A172 (cell line): ENCODE results near the gene OASL. TPM values are rescaled to one million over a fixed set of nuclear protein-coding genes. Genes with fewer than 3 reads are reported as not detected.
"Not testable (repeated sequence)": the region's sequence is repeated elsewhere in the genome, so short reads cannot be mapped to it uniquely, and the experiment has no call there.

Experiments
- DNase-seq: peaks from one replicate; pipeline ENCODE4 v3.0.0-alpha.2; 2015; ENCODE audit warnings: low spot score
- total RNA-seq: library from RNA; depleted of rRNA; stranded (reverse); fragments of >200 nt; shearing (Covaris generic); gene quantifications from 2 replicates; pipeline ENCODE4 v1.2.3, GENCODE V29; 2014

Gene OASL
- total RNA-seq, 1 experiment from 2014 or later = 1.3 TPM

GRCh38 chr12:121059031-121059898 lies 20.2 kb upstream of the OASL start:
- no peak for DNase-seq

GRCh38 chr12:121057794-121058193 lies 18.7 kb upstream of the OASL start:
- no peak for DNase-seq

- DNase-seq = no peak
These were observed 14.7 kb upstream of the OASL start for GRCh38 chr12:121053706-121054105.

- no peak for DNase-seq
These were observed 11.7 kb upstream of the OASL start for GRCh38 chr12:121050725-121051124.

GRCh38 chr12:121048442-121048841 lies 9.4 kb upstream of the OASL start:
- DNase-seq = no peak

GRCh38 chr12:121047400-121047799 lies 8.4 kb upstream of the OASL start:
- not testable (repeated sequence) for DNase-seq

- no peak for DNase-seq
These were observed 4.0 kb upstream of the OASL start for GRCh38 chr12:121043067-121043466.

- DNase-seq = peak; percentile 76
These were observed 2.2 kb downstream of the OASL start for GRCh38 chr12:121036810-121037326.

- DNase-seq = peak; percentile 44
These were observed 4.3 kb downstream of the OASL start for GRCh38 chr12:121034616-121035305.

- peak; percentile 98 for DNase-seq
These were observed 5.3 kb downstream of the OASL start for GRCh38 chr12:121033625-121034349.

- no peak for DNase-seq
These were observed 8.4 kb downstream of the OASL start for GRCh38 chr12:121030576-121031212.

- no peak for DNase-seq
These were observed 12.6 kb downstream of the OASL start for GRCh38 chr12:121026274-121027045.

GRCh38 chr12:121025442-121026226 lies 13.4 kb downstream of the OASL start:
- no peak for DNase-seq

- no peak for DNase-seq
These were observed 15.2 kb downstream of the OASL start for GRCh38 chr12:121023799-121024198.

- DNase-seq = no peak
These were observed 16.3 kb downstream of the OASL start for GRCh38 chr12:121022713-121023112.

GRCh38 chr12:121021754-121022153 lies 17.3 kb downstream of the OASL start:
- DNase-seq = no peak

GRCh38 chr12:121018860-121019617 lies 20.0 kb downstream of the OASL start:
- no peak for DNase-seq

GRCh38 chr12:121017966-121018491 lies 21.0 kb downstream of the OASL start:
- no peak for DNase-seq
